Diencephalon (tissue), 1 donor: Measurements from ENCODE around the gene PHB1. TPM values are rescaled to one million over a fixed set of nuclear protein-coding genes. Genes with fewer than 3 reads are reported as not detected.

Experiments
- small RNA-seq: library from RNA; depleted of rRNA; stranded (forward); fragments of <200 nt; gene quantifications from one replicate; pipeline ENCODE3, GENCODE V24; 2014
- total RNA-seq: library from RNA; depleted of rRNA; stranded (reverse); fragments of >200 nt; gene quantifications from one replicate; pipeline ENCODE4 v1.2.3, GENCODE V29; 2014

The PHB1 gene
- 61.1 TPM for total RNA-seq

DNA sequence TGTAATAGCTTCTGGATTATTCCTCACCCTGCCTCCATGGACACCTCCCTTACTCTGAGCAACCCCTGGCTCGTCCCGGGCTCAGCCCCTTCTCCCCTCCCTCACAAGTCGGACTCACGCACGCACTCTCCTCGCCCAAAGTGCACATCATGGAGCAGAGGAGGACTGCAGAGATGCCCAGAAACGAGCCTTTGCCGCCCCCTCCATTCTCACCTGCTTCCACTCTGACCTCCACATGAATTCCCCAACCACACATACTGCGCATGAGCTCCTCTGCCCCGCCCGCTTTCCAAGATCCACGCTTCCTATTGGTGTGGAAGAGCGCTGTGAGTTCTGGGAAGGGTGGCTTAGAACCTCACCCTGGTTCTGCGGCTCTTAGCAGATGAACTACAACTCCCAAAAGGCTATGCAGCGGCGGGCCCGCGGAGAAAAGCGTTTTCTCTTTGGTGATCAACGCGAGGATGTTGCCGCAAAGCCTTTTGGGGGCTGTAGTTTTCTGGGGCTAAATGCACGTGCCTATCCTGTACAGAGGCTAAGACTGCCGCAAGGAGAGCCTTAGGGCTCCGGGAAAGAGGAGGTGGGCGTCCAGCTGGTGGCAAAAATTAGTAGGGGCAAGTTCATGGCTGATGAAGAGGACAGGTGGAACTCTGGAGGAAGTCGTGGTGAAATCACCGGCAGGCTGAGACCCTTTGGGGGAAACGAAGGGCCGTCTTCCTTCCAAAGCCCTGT, at the start of gene PHB1:
Gene PHB1, minus strand, starts transcription at position 261 of the 729 bp plus-strand sequence. CDS start 1,618 bp downstream, outside the sequence.

DNA sequence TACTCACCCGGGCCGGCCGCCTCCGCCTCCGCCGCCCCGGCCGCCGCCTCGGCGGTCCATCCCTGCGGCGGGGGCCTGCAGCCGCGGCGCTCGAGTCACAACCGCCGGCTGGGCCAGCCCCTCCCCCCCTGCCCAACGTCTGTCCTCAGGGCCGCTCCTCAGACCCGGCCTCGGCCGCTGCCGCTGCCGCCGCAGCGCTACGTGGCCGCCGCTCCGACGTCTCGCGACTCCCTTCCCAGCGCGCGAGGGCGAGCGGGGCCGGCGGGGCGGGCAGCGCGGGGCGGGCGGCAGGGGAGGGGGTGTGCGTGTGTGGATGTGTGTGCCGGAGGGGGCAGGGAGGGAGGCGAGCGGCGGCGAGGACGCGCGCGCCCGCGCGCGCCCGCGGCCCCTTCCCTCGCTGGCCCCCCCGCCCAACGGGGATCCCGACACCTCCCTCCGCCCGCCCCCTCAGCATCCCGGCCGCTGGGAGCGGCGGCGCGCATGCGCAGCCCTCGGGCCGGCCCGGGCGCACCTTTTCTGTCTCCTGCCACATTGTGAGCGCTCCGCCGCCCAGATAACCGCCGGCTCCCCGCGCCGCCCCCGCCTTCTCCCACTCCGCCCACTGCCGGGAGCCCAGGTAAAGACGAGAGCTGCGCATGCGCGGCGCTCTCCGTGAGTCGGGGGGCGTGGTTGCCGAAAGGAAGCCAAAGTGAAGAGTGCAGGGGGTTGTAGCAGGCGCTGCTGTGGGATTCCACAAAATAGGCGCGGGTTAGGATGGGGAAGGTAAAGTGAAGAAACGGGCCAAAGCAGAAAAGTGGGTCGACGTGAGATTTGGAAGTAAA, 52.6 kb downstream of the PHB1 start, which contains the start of gene ZNF652:
Gene ZNF652, minus strand, starts transcription at position 349 of the 821 bp plus-strand sequence. CDS start 44,525 bp downstream, outside the sequence.

Small RNA genes within 50 kb of the gene (small RNA-seq; reads per million reads assigned to genes)
- gene RF00019: not detected

Other genes starting within 250 kb of the PHB1 start
- gene GNGT2, start 204.3 kb downstream of the PHB1 start, total RNA-seq: not detected
- gene ABI3, start 204.2 kb downstream of the PHB1 start, total RNA-seq: 0.92 TPM
- 2.5 TPM for gene PHOSPHO1, start 184.1 kb downstream of the PHB1 start, total RNA-seq
- gene ZNF652, start 52.6 kb downstream of the PHB1 start, total RNA-seq: 36.7 TPM
- gene NGFR, start 80.4 kb upstream of the PHB1 start, total RNA-seq: 6.5 TPM
- 10.8 TPM for gene NXPH3, start 161.0 kb upstream of the PHB1 start, total RNA-seq